ENCODE data around the gene PXDN. TPM values are rescaled to one million over a fixed set of nuclear protein-coding genes. Genes with fewer than 3 reads are reported as not detected.

The PXDN gene
- total and polyA plus RNA-seq, 7 donors = 4.1 to 15.4 (median 9.4) TPM

GRCh38 chr2:1791006-1791605 is 46.8 kb upstream of the PXDN start:
- Histone ChIP-seq H3K27ac (peak overlapping the region; percentile 67), H3K27me3 (ENCODE audit: insufficient read depth in 3 of 3, low read length in 2 of 3) (no peaks in the 10 kb centered on the region), H3K36me3 (ENCODE audit: insufficient read depth in 1 of 2, low read depth in 1 of 2) (no peaks in the 10 kb centered on the region), H3K4me3 (no peak overlapping the region), H3K4me1 (peaks cover 5% of the 10 kb centered on the region), H3K9me3 (no peaks in the 10 kb centered on the region)
- intact Hi-C loops (cut with DNase I) = no loop called here
- 70 to 75% (median 72%) methylated on average over 6 of the region's 6 CpGs for WGBS, 3 donors
- no peak for TF ChIP-seq CTCF (IDR thresholded peaks at IDR 0.05)
- ATAC-seq (no peak), DNase-seq (no peak)

GRCh38 chr2:1790473-1790872 is 46.2 kb upstream of the PXDN start:
- no peak for ATAC-seq
- intact Hi-C loops (cut with DNase I) = no loop called here
- Histone ChIP-seq H3K36me3 (ENCODE audit: insufficient read depth in 1 of 2, low read depth in 1 of 2) (no peaks in the 10 kb centered on the region), H3K27me3 (ENCODE audit: insufficient read depth in 3 of 3, low read length in 2 of 3) (no peaks in the 10 kb centered on the region), H3K4me3 (no peak overlapping the region), H3K27ac (no peak overlapping the region), H3K4me1 (peaks cover 5% of the 10 kb centered on the region), H3K9me3 (no peaks in the 10 kb centered on the region)
- TF ChIP-seq CTCF (IDR thresholded peaks at IDR 0.05) = no peak
- 67 to 73% (median 70%) methylated on average over 6 of the region's 6 CpGs for WGBS, 3 donors
- DNase-seq = no peak

GRCh38 chr2:1789610-1790009 is 45.3 kb upstream of the PXDN start:
- Histone ChIP-seq H3K9me3 (no peaks in the 10 kb centered on the region), H3K4me1 (peaks cover 5% of the 10 kb centered on the region), H3K4me3 (no peak overlapping the region), H3K27ac (no peak overlapping the region), H3K36me3 (ENCODE audit: insufficient read depth in 1 of 2, low read depth in 1 of 2) (no peaks in the 10 kb centered on the region), H3K27me3 (ENCODE audit: insufficient read depth in 3 of 3, low read length in 2 of 3) (no peaks in the 10 kb centered on the region)
- no peak for TF ChIP-seq CTCF (IDR thresholded peaks at IDR 0.05)
- no peak for ATAC-seq
- DNase-seq = no peak
- intact Hi-C loops (cut with DNase I) = no loop called here
- 94 to 95% (median 95%) methylated on average over 11 of the region's 11 CpGs for WGBS, 3 donors

- H3K27me3 ChIP-seq (ENCODE audit: insufficient read depth in 3 of 3, low read length in 2 of 3) = no peaks in the 10 kb centered on the region
- DNase-seq (no peak), ATAC-seq (peak in 1 of 4 donors; percentile 27)
- peaks cover 5% of the 10 kb centered on the region for H3K4me1 ChIP-seq
- 86 to 90% (median 88%) methylated on average over 16 to 18 of the region's 18 CpGs for WGBS, 3 donors
- no peak for TF ChIP-seq CTCF (IDR thresholded peaks at IDR 0.05)
- no peak overlapping the region for H3K4me3 ChIP-seq
- no peaks in the 10 kb centered on the region for H3K9me3 ChIP-seq
- intact Hi-C loops (cut with DNase I) = no loop called here
- no peak overlapping the region for H3K27ac ChIP-seq
- H3K36me3 ChIP-seq (ENCODE audit: insufficient read depth in 1 of 2, low read depth in 1 of 2) = no peaks in the 10 kb centered on the region
These were observed 44.2 kb upstream of the PXDN start for GRCh38 chr2:1788478-1788959.
